ENCODE measurements around the gene BCL2L13. TPM values are rescaled to one million over a fixed set of nuclear protein-coding genes. Genes with fewer than 3 reads are reported as not detected.

The BCL2L13 gene
- total RNA-seq, 1 experiment from 2014 or later = 26.0 TPM

GRCh38 chr22:17592201-17592600 lies 46.4 kb upstream of the BCL2L13 start:
- no peak for TF ChIP-seq CTCF (conservative IDR thresholded peaks at IDR 0.05)

More at GRCh38 chr22:17592201-17592600, 46.4 kb upstream of the BCL2L13 start:
- Histone ChIP-seq H2AK5ac (ENCODE audit: insufficient read length, low read length) (no peak overlapping the region), H4K20me1 (ENCODE audit: control insufficient read depth, insufficient read depth, insufficient read length) (no peaks in the 10 kb centered on the region), H3K4me1 (ENCODE audit: insufficient read depth, low read length) (no peaks in the 10 kb centered on the region), H3K4ac (ENCODE audit: low read depth, low read length) (no peak overlapping the region), H3K9ac (ENCODE audit: extremely low read depth, insufficient read length, low read length) (no peak overlapping the region), H2BK5ac (ENCODE audit: insufficient read length, low read length) (no peak overlapping the region), H2BK15ac (ENCODE audit: low read depth, low read length) (no peak overlapping the region), H3K79me2 (ENCODE audit: insufficient read depth, low read length) (no peaks in the 10 kb centered on the region), H3K4me2 (ENCODE audit: insufficient read depth, insufficient read length, low read length) (no peak overlapping the region), H3K18ac (ENCODE audit: insufficient read length, low read depth, low read length) (no peak overlapping the region), H4K8ac (replicated peaks; ENCODE audit: insufficient read length, low read depth, low read length) (no peak overlapping the region), H3K27ac (ENCODE audit: insufficient read length, low read depth, low read length) (no peak overlapping the region), H2AFZ (ENCODE audit: low read length) (no peak overlapping the region), H3K14ac (ENCODE audit: insufficient read depth, low read length) (no peak overlapping the region), H2BK12ac (ENCODE audit: insufficient read length, low read depth, low read length) (no peak overlapping the region), H3K9me3 (ENCODE audit: control insufficient read depth, low read depth, low read length) (no peaks in the 10 kb centered on the region), H2BK20ac (ENCODE audit: low read depth, low read length, poor library complexity, severe bottlenecking) (no peak overlapping the region), H4K91ac (ENCODE audit: insufficient read length, low read depth, low read length) (no peak overlapping the region), H3K56ac (ENCODE audit: insufficient read length, low read depth, low read length) (no peak overlapping the region), H3K23me2 (ENCODE audit: insufficient read length, low read depth, low read length, poor library complexity, severe bottlenecking) (no peaks in the 10 kb centered on the region), H3K27me3 (ENCODE audit: insufficient read depth, low read length) (no peaks in the 10 kb centered on the region), H3K79me1 (ENCODE audit: insufficient read depth, low read depth, low read length, poor library complexity, severe bottlenecking) (no peaks in the 10 kb centered on the region), H3K23ac (ENCODE audit: insufficient read length, low read depth, low read length) (no peak overlapping the region), H2BK120ac (ENCODE audit: low read depth, low read length, poor library complexity, severe bottlenecking) (no peak overlapping the region), H3T11ph (ENCODE audit: low read length) (no peak overlapping the region), H4K5ac (ENCODE audit: insufficient read length, low read depth, low read length) (no peak overlapping the region)
- Mint-ChIP-seq H3K27ac (no peak overlapping the region), H3K27me3 (ENCODE audit: low read depth) (no peaks in the 10 kb centered on the region), H3K36me3 (ENCODE audit: insufficient read depth in 1 of 3, low read depth in 3 of 3) (peaks cover 44 to 73% (median 61%) of the 10 kb centered on the region in 3 experiments), H3K4me1 (peaks cover 0 to 2% of the 10 kb centered on the region in 2 experiments; a peak in 1 of 4 replicates), H3K9me3 (no peaks in the 10 kb centered on the region), H3K4me3 (no peak overlapping the region)
- WGBS (ENCODE audit: extremely low coverage, insufficient read length, low lambda C conversion rate) = no CpG with 5 or more reads among the region's 5 CpGs
- no peak for DNase-seq
